Right ventricle myocardium superior (tissue), 1 donor: ENCODE data around the gene MBD3L5. TPM values are rescaled to one million over a fixed set of nuclear protein-coding genes. Genes with fewer than 3 reads are reported as not detected.
"Not testable (repeated sequence)": the region's sequence is repeated elsewhere in the genome, so short reads cannot be mapped to it uniquely, and the experiment has no call there.

Experiments
- ATAC-seq: fragments of 200-7000 bp; cut with Tn5 transposase; one replicate; pipeline ENCODE4 v1.9.1; 2020; ENCODE audit warnings: mild to moderate bottlenecking; ENCODE audit not compliant: poor library complexity
- DNase-seq: peaks from one replicate; pipeline ENCODE4 v3.0.0-alpha.2; 2020
- intact Hi-C: fragments of 100-400 bp; cut with DNase I; formaldehyde crosslinking; loops from one replicate; pipeline ENCODE4 v1.11.2; 2022
- total RNA-seq: library from RNA; stranded (reverse); fragmentation: NEBNext Ultra II Directional; extraction: Animal tissue kit (Norgen Biotek cat#: 25700); gene quantifications from one replicate; pipeline ENCODE4 v1.2.1, GENCODE V29; 2021
- donor health status: DM: no; HTN: yes; CAD: no; lungs with severe emphysema.

MBD3L5 gene
- total RNA-seq, 1 donor from 2014 or later: not detected

GRCh38 chr19:7041563-7041962 lies 11.2 kb downstream of the MBD3L5 start:
- intact Hi-C loops, ATAC-seq: not testable (repeated sequence)

DNA sequence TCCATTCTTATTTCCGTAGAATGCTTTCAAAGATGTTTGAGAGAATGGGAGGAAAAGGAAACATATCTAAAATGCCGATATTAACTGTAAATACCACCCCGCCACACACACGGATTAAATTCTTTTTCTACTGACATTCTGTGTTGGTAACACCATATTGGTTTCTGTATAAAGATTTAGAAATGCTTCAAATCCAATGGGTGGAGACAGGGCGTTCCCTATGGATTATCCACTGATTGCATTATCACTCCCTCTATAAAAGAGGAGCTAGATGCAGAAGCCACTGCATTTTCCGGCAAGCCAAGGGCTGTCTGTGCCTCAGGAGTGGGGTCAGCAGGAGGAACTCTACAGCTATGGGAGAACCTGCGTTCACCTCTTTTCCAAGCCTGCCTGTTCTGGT lies 18.6 kb downstream of the MBD3L5 start, which contains the start of gene MBD3L2:
TSS of gene MBD3L2 (plus strand) at position 301 of the 400 bp plus-strand sequence. CDS start at position 354, 53 bp downstream.
- intact Hi-C loops, ATAC-seq, DNase-seq: not testable (repeated sequence)

More at GRCh38 chr19:7041563-7041962, 11.2 kb downstream of the MBD3L5 start:
- DNase-seq: not testable (repeated sequence)

DNA sequence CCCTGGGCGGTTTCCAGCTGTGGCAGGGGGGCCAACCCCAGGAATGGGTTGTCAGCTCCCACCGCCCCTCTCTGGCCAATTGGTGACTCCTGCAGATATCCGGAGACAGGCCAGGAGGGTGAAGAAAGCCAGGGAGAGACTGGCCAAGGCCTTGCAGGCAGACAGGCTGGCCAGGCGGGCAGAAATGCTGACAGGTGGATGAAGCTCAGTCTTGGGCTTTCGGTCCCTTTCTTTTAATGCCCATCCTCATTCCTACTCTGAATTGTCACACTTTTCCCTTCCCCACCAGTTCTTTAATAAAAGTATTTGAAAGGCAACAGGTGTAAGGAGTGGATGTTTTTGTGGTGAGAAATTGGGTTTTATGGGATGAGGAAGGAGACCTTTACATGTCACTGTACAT lies 21.0 kb downstream of the MBD3L5 start:
- intact Hi-C loops, DNase-seq, ATAC-seq: not testable (repeated sequence)

DNA sequence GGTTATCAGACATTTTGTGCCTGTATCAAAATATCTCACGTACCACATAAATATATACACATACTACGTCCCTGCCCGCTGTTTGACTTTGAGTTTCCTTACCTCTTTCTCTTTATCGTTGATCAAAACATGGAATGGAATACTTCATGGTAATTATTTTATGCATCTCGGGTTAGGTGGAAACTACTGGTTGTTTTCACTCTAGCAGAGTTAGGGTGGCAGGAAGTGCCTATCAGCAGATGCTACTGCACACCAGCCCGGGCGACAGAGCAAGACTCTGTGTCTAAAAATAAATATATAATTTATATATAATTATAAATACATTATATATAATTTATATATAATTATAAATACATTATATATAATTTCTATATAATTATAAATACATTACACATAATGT lies 22.5 kb downstream of the MBD3L5 start:
- ATAC-seq, intact Hi-C loops, DNase-seq: not testable (repeated sequence)

- ATAC-seq, DNase-seq, intact Hi-C loops: not testable (repeated sequence)
Measured at GRCh38 chr19:7054635-7055368, 24.4 kb downstream of the MBD3L5 start.

DNA sequence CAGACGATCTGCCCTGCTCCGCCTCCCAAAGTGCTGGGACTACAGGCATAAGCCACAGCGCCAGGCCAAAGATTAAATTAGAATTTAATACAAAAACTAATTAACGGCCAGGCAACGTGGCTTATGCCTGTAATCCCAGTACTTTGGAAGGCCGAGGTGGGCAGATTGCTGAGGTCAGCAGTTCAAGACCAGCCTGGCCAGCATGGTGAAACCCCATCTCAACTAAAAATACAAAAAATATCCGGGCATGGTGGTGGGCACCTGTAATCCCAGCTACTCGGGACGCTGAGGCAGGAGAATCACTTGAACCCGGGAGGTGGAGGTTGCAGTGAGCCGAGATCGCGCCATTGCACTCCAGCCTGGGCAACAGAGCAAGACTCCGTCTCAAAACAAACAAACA lies 25.3 kb downstream of the MBD3L5 start:
- ATAC-seq, intact Hi-C loops, DNase-seq: not testable (repeated sequence)

- DNase-seq, intact Hi-C loops, ATAC-seq: not testable (repeated sequence)
Measured at GRCh38 chr19:7056371-7056770, 26.0 kb downstream of the MBD3L5 start.

GRCh38 chr19:7058576-7058975 lies 28.2 kb downstream of the MBD3L5 start, which contains the start of gene MBD3L3:
Gene MBD3L3, minus strand, starts transcription at chr19:7058676. Its CDS starts 71 bp downstream, at chr19:7058605.
- ATAC-seq, DNase-seq, intact Hi-C loops: not testable (repeated sequence)

- DNase-seq, intact Hi-C loops, ATAC-seq: not testable (repeated sequence)
Measured at GRCh38 chr19:7059977-7060376, 29.6 kb downstream of the MBD3L5 start.

DNA sequence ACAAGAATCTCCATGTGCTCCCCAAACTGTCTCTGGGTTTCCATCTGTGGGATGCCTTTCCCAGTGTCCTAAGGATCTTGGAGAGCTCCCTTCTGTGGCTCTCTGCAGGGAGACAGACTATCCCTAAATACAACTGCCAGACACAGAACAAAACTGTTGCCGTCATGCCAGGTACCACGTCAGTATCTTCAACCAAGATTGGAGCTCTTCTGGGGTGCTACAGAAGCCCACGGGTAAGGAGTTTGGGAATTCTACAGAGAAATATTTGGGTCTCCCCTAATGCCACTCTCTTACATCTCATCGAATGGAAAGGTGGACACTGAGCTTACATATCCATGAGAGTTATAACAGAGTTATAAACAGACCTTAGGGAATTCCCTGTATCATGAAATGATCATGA lies 33.0 kb downstream of the MBD3L5 start:
- DNase-seq: no peak
- intact Hi-C loops: no loop called here
- ATAC-seq: no peak

- ATAC-seq (no peak), DNase-seq (no peak)
- intact Hi-C loops: no loop called here
Measured at GRCh38 chr19:7063764-7064418, 33.5 kb downstream of the MBD3L5 start.

DNA sequence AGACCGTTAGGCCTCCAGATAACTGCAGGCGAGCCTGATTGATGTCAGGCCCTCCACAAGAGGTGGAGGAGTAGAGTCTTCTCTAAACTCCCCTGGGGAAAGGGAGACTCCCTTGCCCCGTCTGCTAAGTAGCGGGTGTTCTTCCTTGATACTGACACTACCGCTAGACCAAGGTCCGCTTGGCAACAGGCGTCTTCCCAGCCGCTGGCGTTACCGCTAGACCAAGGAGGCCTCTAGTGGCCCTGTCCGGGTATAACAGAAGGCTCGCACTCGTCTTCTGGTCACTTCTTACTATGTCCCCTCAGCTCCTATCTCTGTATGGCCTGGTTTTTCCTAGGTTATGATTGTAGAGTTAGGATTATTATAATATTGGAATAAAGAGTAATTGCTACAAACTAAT lies 36.7 kb downstream of the MBD3L5 start:
- intact Hi-C loops, ATAC-seq: not testable (repeated sequence)
- DNase-seq: peak; percentile 41

GRCh38 chr19:7067716-7068115 lies 37.3 kb downstream of the MBD3L5 start:
- no peak for ATAC-seq
- DNase-seq: no peak
- intact Hi-C loops: no loop called here

DNA sequence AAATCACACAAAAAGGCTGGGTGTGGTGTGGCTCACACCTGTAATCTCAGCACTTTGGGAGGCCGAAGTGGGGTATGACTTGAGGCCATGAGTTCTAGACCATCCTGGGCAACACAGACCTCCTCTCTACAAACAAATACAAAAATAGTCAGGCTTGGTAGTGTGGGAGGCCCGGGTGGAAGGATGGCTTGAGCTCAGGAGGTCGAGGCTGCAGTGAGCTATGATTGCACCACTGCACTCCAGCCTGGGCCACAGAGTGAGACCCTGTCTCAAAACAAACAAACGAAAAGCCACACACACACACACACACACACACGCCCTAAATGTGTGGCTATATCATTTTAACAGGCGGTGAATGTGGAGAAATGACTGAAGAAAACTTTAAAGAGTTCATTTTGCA lies 38.2 kb downstream of the MBD3L5 start:
- DNase-seq (no peak), ATAC-seq (no peak)
- intact Hi-C loops: no loop called here

GRCh38 chr19:7069042-7069903 lies 38.9 kb downstream of the MBD3L5 start, which contains the start of gene ZNF557:
Gene ZNF557, plus strand, starts transcription at chr19:7069703. Its CDS starts 5,372 bp downstream, at chr19:7075075.
- peak; percentile 99 for DNase-seq
- intact Hi-C loops: no loop called here
- ATAC-seq: peak; percentile 100

- no peak for ATAC-seq
- DNase-seq: no peak
- intact Hi-C loops: no loop called here
Measured at GRCh38 chr19:7069904-7070226, 39.5 kb downstream of the MBD3L5 start.

DNA sequence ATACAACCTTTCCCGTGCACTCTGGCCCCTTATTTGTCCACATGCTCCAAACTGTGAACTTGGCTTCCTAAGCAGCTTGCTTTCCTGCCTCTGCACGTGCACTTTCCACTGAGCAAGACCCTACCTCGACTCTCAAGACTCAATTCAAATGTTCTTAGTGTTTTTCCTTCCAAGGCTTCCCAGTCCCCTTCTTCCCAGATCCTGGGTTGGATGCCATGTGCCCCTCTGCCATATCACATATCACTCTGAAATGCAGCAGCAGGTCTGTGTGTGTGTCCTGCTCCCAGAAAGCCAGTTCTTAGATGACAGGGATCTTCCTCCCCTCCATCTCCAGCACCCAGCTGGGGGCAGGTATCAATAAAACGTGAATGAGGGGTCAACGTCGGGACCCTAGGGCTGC lies 42.2 kb downstream of the MBD3L5 start:
- intact Hi-C loops: no loop called here
- ATAC-seq: no peak
- no peak for DNase-seq

- DNase-seq (no peak), ATAC-seq (no peak)
- intact Hi-C loops: no loop called here
Measured at GRCh38 chr19:7074705-7075282, 44.4 kb downstream of the MBD3L5 start.
